Suprapubic skin (tissue), 4 donors: ENCODE measurements around the gene CLEC4A.

Experiments
- CTCF ChIP-seq, 2 donors: fragments of 200-600 bp in 1 of 2; fragments of 450-650 bp in 1 of 2; sonication (generic) in 1 of 2; IDR thresholded peaks; one replicate each; pipeline ENCODE4 v1.5.1; 2016 to 2019; ENCODE audit warnings: antibody characterized with exemption in 2 of 2, mild to moderate bottlenecking in 1 of 2, moderate library complexity in 1 of 2
- EP300 ChIP-seq: sonication (generic); formaldehyde crosslinking; IDR thresholded peaks from one replicate; pipeline ENCODE4 v1.6.1; 2017; ENCODE audit warnings: antibody characterized with exemption
- POLR2AphosphoS5 ChIP-seq, 3 donors: sonication (generic); formaldehyde crosslinking; IDR thresholded peaks; one replicate each; pipeline ENCODE4 v1.6.1; 2017; ENCODE audit warnings: antibody characterized with exemption in 3 of 3

- TF ChIP-seq CTCF (IDR thresholded peaks at IDR 0.05) (no peak), EP300 (no peak), POLR2AphosphoS5 (IDR thresholded peaks at IDR 0.05) (no peak)
Measured at GRCh38 chr12:8077207-8077606, 46.2 kb upstream of the CLEC4A start.
